Measurements from ENCODE around the gene P2RX7. TPM values are rescaled to one million over a fixed set of nuclear protein-coding genes. Genes with fewer than 3 reads are reported as not detected.
A peak's percentile ranks its signal among the peaks of the same experiment; 100 is the strongest.

The P2RX7 gene
- total RNA-seq (1 to 10 TPM; 7.0 to 7.3 TPM), polyA plus RNA-seq (1 to 10 TPM; 3.8 to 8.6 TPM)

DNA sequence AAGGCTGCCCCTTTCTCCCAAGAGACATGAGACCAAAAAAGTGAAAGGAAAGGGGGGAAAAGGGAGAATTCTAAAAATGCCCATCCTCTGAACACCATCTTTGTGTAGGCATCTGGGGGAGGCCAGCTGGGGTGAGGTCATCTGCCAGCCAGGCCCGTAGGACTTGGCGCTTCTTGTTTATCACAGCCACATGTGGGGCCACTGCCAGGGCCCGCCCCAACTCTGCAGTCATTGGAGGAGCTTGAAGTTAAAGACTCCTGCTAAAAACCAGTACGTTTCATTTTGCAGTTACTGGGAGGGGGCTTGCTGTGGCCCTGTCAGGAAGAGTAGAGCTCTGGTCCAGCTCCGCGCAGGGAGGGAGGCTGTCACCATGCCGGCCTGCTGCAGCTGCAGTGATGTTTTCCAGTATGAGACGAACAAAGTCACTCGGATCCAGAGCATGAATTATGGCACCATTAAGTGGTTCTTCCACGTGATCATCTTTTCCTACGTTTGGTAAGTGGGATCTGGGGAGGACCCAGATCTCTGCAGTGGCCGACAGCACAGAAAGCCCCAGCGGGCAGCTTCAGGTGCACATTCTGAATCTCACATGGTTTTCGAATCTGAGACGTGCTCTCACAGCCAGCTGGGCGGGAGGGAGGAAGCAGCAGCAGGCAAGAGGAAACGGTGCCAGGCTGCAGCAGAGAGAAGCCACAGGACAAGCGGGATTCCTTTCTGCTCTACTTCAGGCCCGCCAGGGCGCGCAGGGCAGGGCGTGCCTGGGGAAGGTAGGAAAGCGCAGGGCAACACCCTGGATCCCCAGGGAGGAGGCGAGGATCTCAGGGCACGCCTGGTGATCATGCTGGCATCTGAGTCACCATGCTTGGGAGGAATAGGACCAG, at the start of gene P2RX7:
TSS of gene P2RX7 (plus strand) at position 276 of the 881 bp plus-strand sequence. CDS start at position 371, 95 bp downstream.
- H3K9me3 Mint-ChIP-seq, result no peaks in the 10 kb centered on the region
- Histone ChIP-seq H3K27me3 (ENCODE audit: insufficient read depth, low read length) (no peaks in the 10 kb centered on the region), H3K27ac (ENCODE audit: low read depth, low read length) (peak within 1 kb of the TSS; percentile 54), H3K36me3 (ENCODE audit: insufficient read depth, low read length) (no peaks in the 10 kb centered on the region), H3K4me1 (ENCODE audit: insufficient read depth, low read length) (peaks cover 68% of the 10 kb centered on the region), H3K4me3 (ENCODE audit: low read length in 2 of 2) (peak within 1 kb of the TSS; percentile 55 to 73), H3K9me3 (ENCODE audit: control insufficient read depth in 1 of 2, low read length in 2 of 2) (no peaks in the 10 kb centered on the region)
- DNase-seq, result peak; percentile 29 to 58 (median 41)
- H3K27me3 Mint-ChIP-seq, result no peaks in the 10 kb centered on the region
- ChIA-PET CTCF (ENCODE audit: partially characterized antibody) (interaction anchor here (0.9 to 1.3 kb wide), 4 partner anchors 13 to 106 kb away, joined by 3 to 4 read pairs (median 4); no protein-coding TSS in a partner anchor), POLR2A (ENCODE audit: partially characterized antibody) (interaction anchor here (0.7 to 1.3 kb wide), 4 partner anchors 13 to 107 kb away, joined by 3 to 5 read pairs (median 4); no protein-coding TSS in a partner anchor)
- H3K27ac Mint-ChIP-seq, result peak within 1 kb of the TSS; percentile 69 to 90 (median 82)
- peaks cover 47 to 69% (median 61%) of the 10 kb centered on the region in 4 donors for H3K4me1 Mint-ChIP-seq
- intact Hi-C loops (cut with micrococcal nuclease), result no loop called here
- peak within 1 kb of the TSS; percentile 87 to 96 (median 90) for H3K4me3 Mint-ChIP-seq
- peaks cover 3 to 4% of the 10 kb centered on the region in 2 donors for H3K36me3 Mint-ChIP-seq

DNA sequence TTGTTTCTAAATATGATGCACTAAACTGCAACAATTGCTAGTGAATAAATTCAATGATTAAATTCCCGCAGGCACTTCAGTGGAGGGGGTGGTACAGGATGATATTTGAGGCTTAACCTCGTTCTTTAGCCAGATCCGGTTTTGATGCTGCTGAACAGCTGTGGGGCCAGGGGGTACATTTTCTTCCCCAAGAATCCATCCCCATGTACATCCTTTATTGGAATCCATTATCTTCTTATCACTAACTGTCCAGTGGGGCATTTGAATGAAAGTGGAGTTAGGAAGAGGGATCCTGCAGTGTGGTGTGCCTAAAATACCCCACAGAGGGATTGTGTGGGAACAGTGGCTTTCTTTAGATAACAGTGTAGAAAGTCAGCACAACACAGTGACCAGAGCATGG, 48.4 kb upstream of the P2RX7 start:
- H3K27ac ChIP-seq (ENCODE audit: low read depth, low read length), result no peak overlapping the region
- Mint-ChIP-seq H3K4me1 (peaks cover 10 to 24% (median 13%) of the 10 kb centered on the region in 4 donors), H3K4me3 (no peak overlapping the region), H3K36me3 (no peaks in the 10 kb centered on the region), H3K27ac (no peak overlapping the region), H3K9me3 (no peaks in the 10 kb centered on the region), H3K27me3 (no peaks in the 10 kb centered on the region)
- H3K4me3 ChIP-seq (ENCODE audit: low read length in 2 of 2), result no peak overlapping the region
- H3K4me1 ChIP-seq (ENCODE audit: insufficient read depth, low read length), result peaks cover 6% of the 10 kb centered on the region
- ChIA-PET CTCF (ENCODE audit: partially characterized antibody) (no interaction called here), POLR2A (ENCODE audit: partially characterized antibody) (no interaction called here)
- no peaks in the 10 kb centered on the region for H3K36me3 ChIP-seq (ENCODE audit: insufficient read depth, low read length)
- intact Hi-C loops (cut with micrococcal nuclease), result no loop called here
- no peaks in the 10 kb centered on the region for H3K9me3 ChIP-seq (ENCODE audit: control insufficient read depth in 1 of 2, low read length in 2 of 2)
- DNase-seq, result no peak
- no peaks in the 10 kb centered on the region for H3K27me3 ChIP-seq (ENCODE audit: insufficient read depth, low read length)

DNA sequence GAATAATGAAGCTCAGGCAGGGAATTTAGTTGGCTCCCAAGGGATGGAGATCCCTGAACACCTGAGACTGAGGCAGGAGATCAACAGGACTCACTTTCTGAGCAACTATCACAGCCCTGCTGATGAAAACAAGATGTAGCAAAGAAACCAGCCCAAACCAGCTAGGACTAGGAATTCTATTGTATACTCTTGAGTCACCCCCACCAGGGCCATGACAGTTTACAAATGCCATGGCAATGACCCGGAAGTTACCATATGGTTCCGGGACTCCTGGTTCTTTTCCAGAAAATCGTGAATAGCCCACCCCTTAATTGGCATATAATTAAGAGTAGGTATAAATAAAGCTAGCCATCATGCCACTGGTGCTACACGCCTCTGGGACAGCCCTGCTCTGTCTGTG, 47.6 kb upstream of the P2RX7 start:
- Histone ChIP-seq H3K4me3 (ENCODE audit: low read length in 2 of 2) (no peak overlapping the region), H3K27me3 (ENCODE audit: insufficient read depth, low read length) (no peaks in the 10 kb centered on the region), H3K27ac (ENCODE audit: low read depth, low read length) (no peak overlapping the region), H3K4me1 (ENCODE audit: insufficient read depth, low read length) (peaks cover 6% of the 10 kb centered on the region), H3K9me3 (ENCODE audit: control insufficient read depth in 1 of 2, low read length in 2 of 2) (no peaks in the 10 kb centered on the region), H3K36me3 (ENCODE audit: insufficient read depth, low read length) (no peaks in the 10 kb centered on the region)
- H3K4me1 Mint-ChIP-seq, result peaks cover 10 to 24% (median 14%) of the 10 kb centered on the region in 4 donors
- no peaks in the 10 kb centered on the region for H3K36me3 Mint-ChIP-seq
- DNase-seq, result no peak
- no peaks in the 10 kb centered on the region for H3K9me3 Mint-ChIP-seq
- POLR2A ChIA-PET (ENCODE audit: partially characterized antibody), result no interaction called here
- CTCF ChIA-PET (ENCODE audit: partially characterized antibody), result no interaction called here
- H3K4me3 Mint-ChIP-seq, result no peak overlapping the region
- H3K27ac Mint-ChIP-seq, result no peak overlapping the region
- intact Hi-C loops (cut with micrococcal nuclease), result no loop called here
- H3K27me3 Mint-ChIP-seq, result no peaks in the 10 kb centered on the region

DNA sequence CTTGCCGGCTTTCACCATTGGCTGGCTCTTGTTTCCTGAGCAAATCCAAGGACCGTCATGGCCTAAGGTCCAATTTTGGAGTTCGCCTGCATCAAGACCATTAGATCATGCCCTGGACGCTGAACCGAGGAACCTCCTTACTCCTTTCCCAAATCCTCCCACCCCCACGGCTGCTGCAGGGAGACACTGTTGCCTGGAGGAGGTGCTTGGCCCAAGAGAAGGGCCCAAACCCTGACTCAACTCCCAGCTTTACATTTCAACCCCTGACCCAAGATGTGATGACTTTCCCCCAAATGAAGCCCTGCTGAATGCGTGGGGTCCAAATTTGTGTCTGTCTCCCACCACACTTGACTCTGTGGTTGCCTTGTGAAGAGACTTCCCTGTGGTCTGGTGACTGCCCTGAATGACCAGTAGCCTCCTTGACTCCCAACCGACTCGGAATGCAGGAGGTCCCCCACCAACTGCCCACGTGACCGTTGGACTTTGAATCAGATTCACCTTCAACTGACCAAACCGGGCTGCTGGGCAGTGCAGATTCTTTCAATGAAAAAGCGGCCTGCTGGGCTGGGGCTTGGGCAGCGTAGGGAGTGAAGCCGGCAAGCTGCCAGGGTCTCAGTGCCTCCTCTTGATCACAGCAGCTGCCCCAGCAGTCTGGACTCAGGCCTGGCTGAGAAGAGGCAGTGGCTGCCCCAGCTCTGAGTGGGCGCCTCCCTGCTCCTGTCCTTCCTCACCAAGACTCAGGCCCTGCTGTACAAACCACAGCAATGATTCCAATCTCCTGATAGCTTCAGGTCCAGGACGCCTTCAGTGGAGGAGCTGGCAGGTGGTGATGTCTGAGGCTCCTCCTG, 46.9 kb upstream of the P2RX7 start:
- Mint-ChIP-seq H3K27ac (peak overlapping the region in 1 of 7 donors; percentile 36), H3K36me3 (no peaks in the 10 kb centered on the region), H3K27me3 (no peaks in the 10 kb centered on the region), H3K4me1 (peaks cover 12 to 25% (median 17%) of the 10 kb centered on the region in 4 donors), H3K4me3 (no peak overlapping the region), H3K9me3 (no peaks in the 10 kb centered on the region)
- Histone ChIP-seq H3K4me3 (ENCODE audit: low read length in 2 of 2) (no peak overlapping the region), H3K27ac (ENCODE audit: low read depth, low read length) (no peak overlapping the region), H3K9me3 (ENCODE audit: control insufficient read depth in 1 of 2, low read length in 2 of 2) (no peaks in the 10 kb centered on the region), H3K36me3 (ENCODE audit: insufficient read depth, low read length) (no peaks in the 10 kb centered on the region), H3K27me3 (ENCODE audit: insufficient read depth, low read length) (no peaks in the 10 kb centered on the region), H3K4me1 (ENCODE audit: insufficient read depth, low read length) (peaks cover 6% of the 10 kb centered on the region)
- POLR2A ChIA-PET (ENCODE audit: partially characterized antibody), result no interaction called here
- intact Hi-C loops (cut with micrococcal nuclease), result no loop called here
- DNase-seq, result no peak
- CTCF ChIA-PET (ENCODE audit: partially characterized antibody), result interaction anchor here (1.4 kb wide), 1 partner anchor 26 kb away, joined by 5 read pairs; no protein-coding TSS in a partner anchor

DNA sequence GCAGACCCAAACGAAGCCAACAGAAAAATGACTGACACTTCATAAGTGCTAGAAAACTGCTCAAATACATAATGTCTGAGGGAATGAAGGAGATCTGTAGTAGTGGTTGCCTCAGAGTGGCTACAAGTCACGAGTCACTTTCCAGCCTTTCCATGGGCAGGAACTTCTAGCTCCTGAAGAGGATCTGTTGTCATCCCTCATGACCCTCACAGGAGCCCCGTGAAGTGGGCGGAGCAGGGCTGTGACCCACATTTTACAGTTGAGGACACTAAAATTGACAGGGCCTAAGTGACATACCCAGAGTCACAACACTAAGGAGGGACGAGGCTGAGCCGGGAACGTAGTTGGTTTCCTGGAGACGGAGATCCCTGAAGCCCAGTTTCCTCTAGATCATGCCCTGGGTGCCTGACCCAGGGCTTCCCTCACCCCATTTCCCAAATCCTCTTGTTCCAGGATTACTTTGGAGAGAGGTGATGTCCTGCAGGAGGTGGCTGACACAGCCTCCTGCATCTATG, 45.8 kb upstream of the P2RX7 start:
- H3K9me3 Mint-ChIP-seq, result no peaks in the 10 kb centered on the region
- Histone ChIP-seq H3K4me1 (ENCODE audit: insufficient read depth, low read length) (peaks cover 10% of the 10 kb centered on the region), H3K9me3 (ENCODE audit: control insufficient read depth in 1 of 2, low read length in 2 of 2) (no peaks in the 10 kb centered on the region), H3K36me3 (ENCODE audit: insufficient read depth, low read length) (no peaks in the 10 kb centered on the region), H3K27ac (ENCODE audit: low read depth, low read length) (no peak overlapping the region), H3K4me3 (ENCODE audit: low read length in 2 of 2) (no peak overlapping the region), H3K27me3 (ENCODE audit: insufficient read depth, low read length) (no peaks in the 10 kb centered on the region)
- DNase-seq, result no peak
- H3K4me3 Mint-ChIP-seq, result no peak overlapping the region
- ChIA-PET CTCF (ENCODE audit: partially characterized antibody) (interaction anchor here (1.4 kb wide), 1 partner anchor 27 kb away, joined by 5 read pairs; no protein-coding TSS in a partner anchor), POLR2A (ENCODE audit: partially characterized antibody) (no interaction called here)
- intact Hi-C loops (cut with micrococcal nuclease), result no loop called here
- H3K4me1 Mint-ChIP-seq, result peaks cover 17 to 36% (median 26%) of the 10 kb centered on the region in 4 donors
- H3K27me3 Mint-ChIP-seq, result no peaks in the 10 kb centered on the region
- no peak overlapping the region for H3K27ac Mint-ChIP-seq
- no peaks in the 10 kb centered on the region for H3K36me3 Mint-ChIP-seq

DNA sequence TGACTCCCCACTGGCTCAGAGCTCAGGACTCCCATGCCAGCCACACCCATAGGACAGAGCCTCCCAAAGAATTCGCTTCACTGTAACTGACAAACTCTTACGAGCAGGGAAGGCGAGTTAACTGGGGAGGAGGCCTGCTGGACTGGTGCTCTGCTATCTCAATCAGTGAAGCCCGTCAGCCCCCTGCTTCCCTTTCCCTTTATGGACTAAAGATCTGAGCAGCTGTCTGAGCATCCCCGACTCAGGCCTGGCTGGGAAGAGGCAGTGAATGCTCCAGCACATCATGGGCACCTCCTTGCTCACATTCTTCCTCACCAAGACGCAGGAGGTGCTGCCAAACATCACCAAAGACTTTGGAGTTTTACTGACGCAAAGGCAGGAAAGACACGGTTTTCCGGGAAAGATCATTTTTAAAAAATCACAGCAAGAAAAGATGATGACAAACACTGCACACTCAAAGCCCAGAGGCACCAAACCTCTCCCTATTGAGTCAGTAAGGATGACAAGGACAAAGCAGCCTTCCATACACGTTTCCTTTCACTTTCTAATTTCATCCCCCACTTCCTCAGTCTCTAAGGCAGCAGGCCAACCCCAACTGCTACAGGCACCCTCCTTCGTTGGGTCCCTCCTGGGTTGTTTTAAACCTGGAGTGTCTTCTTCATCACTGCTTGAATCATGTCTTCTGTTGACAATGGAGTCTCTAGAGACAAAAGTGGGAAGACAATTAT, 45.0 kb upstream of the P2RX7 start:
- CTCF ChIA-PET (ENCODE audit: partially characterized antibody), result interaction anchor here (0.7 to 1.5 kb wide), 2 partner anchors 9 to 26 kb away, joined by 3 to 4 read pairs; no protein-coding TSS in a partner anchor
- Mint-ChIP-seq H3K9me3 (no peaks in the 10 kb centered on the region), H3K36me3 (no peaks in the 10 kb centered on the region), H3K4me3 (no peak overlapping the region), H3K27me3 (no peaks in the 10 kb centered on the region), H3K4me1 (peaks cover 25 to 44% (median 34%) of the 10 kb centered on the region in 4 donors), H3K27ac (no peak overlapping the region)
- H3K36me3 ChIP-seq (ENCODE audit: insufficient read depth, low read length), result no peaks in the 10 kb centered on the region
- no peaks in the 10 kb centered on the region for H3K9me3 ChIP-seq (ENCODE audit: control insufficient read depth in 1 of 2, low read length in 2 of 2)
- POLR2A ChIA-PET (ENCODE audit: partially characterized antibody), result no interaction called here
- intact Hi-C loops (cut with micrococcal nuclease), result no loop called here
- peaks cover 18% of the 10 kb centered on the region for H3K4me1 ChIP-seq (ENCODE audit: insufficient read depth, low read length)
- no peak overlapping the region for H3K27ac ChIP-seq (ENCODE audit: low read depth, low read length)
- no peak overlapping the region for H3K4me3 ChIP-seq (ENCODE audit: low read length in 2 of 2)
- H3K27me3 ChIP-seq (ENCODE audit: insufficient read depth, low read length), result no peaks in the 10 kb centered on the region
- no peak for DNase-seq
